GM18511 (cell line): ENCODE data around the gene TCEAL8.
A peak's percentile ranks its signal among the peaks of the same experiment; 100 is the strongest.

Experiments
- ATAC-seq: cut with Tn5 transposase; IDR thresholded peaks from one replicate; pipeline ENCODE4 v1.9.1; 2021; ENCODE audit warnings: mild to moderate bottlenecking, moderate library complexity; ENCODE audit not compliant: unreplicated experiment

Gene TCEAL8

GRCh38 chrX:103215425-103215991 lies 39.4 kb downstream of the TCEAL8 start:
- ATAC-seq: peak; percentile 33

GRCh38 chrX:103214870-103215424 lies 40.0 kb downstream of the TCEAL8 start, which contains the start of gene BEX4:
Gene BEX4 (plus strand): TSS chrX:103215108. CDS start chrX:103216154, 1,046 bp downstream.
- peak; percentile 96 for ATAC-seq

DNA sequence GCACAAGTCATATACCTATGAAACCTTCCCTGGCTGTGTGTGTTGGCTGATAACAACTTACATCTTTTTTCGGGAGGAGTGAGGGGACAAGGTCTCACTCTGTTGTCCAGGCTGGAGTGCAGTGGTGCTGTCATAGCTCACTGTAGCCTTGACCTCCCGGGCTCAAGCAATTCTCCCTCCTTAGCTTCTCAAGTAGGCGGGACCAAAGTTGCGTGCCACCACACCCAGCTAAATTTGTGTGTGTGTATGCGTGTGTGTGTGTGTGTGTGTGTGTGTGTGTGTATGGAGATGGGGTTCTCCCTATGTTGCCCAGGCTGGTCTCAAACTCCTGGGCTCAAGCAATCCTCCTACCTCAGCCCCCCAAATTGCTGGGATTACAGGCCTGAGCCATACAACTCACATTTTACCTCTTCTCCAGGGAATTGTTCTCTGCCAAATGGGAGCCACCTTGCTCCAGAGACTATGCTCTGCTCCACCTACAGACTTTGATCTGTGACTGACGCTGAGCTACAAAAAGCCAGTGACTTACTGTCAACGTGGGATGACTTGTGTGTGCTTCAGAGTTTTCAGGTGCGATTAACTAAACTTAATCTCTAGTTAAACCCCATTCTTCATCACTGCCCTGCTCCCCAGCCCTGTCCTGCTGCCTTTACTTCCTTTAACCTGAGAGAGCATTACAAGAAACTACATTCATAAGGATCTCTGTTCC lies 42.1 kb downstream of the TCEAL8 start:
- no peak for ATAC-seq

DNA sequence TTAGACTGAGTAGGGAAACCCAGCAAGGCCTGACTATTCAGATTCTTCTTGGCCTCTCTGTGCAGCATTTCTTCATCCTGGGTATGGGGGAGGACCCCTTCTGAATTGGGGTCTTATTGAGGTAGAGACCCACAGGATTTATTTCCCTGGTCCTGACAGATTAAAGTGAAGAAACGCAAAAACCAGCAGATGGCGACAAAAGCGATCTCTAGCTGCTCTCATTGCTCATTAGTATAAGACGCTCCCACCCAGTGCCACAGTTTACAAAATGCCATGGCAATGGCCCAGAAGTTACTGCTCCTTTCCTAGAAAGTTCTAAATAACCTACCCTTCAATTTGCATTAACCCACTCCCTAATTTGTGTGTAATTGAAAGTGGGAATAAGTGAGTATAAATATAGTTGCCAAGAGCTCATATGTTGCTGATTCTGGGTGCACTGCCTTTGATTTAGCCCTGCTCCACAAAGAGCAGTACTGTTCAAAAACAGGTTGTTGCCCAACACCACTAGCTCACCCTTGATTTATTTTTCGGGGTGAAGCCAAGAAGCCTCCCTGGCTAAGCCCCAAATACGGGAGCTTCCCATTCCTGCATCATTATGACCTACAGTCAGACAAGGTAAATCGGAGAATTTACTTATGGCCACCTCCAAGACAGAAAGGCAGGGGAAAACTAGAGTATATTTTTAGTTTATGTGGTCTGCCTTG lies 43.8 kb downstream of the TCEAL8 start:
- ATAC-seq: no peak

DNA sequence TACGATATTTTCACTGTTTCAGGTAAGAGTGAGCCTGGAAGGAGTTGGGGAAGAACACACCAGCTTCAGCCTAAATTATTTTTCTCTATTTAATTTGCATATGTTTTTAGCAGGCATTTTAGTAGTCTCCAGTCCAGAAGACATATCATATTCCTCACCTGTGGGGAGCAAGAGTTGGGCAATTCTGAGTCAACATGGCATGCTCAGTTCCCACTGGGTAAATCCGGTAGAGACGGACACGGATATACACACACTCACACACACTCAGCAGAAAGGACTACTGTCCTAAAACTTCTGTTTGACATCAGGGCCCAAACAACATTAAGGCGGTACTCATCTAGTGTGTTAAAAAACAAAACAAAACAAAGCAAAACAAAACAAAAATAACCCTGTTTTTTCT lies 44.9 kb downstream of the TCEAL8 start:
- ATAC-seq: no peak
